GM12873 (cell line): ENCODE results near the gene CLASP2.

Experiments used
- CTCF ChIP-seq: IDR thresholded peaks from 2 replicates; pipeline ENCODE4 v1.5.1; 2012; ENCODE audit warnings: low read depth, mild to moderate bottlenecking, moderate library complexity, low read length, control low read depth; ENCODE audit not compliant: insufficient read depth; ENCODE audit errors: missing control alignments

CLASP2 gene

DNA sequence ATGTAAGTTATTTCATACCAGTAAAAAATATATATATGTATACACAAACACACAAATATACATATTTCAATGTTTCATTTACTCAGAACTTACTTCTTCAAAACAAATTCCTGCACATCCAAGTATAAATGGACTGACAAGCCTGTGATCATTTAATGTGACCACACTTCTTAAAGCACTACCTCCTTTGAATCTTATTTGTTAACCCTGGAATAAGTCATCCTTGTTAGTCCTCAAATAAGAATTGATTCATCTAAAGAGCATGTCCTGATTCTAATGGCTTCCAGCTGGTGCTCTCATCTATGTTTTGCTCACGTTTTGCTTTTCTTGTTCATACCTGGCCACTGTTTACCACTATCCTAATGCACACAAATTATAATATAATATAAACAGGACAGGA is 173.9 kb downstream of the CLASP2 start:
- no peak for TF ChIP-seq CTCF

DNA sequence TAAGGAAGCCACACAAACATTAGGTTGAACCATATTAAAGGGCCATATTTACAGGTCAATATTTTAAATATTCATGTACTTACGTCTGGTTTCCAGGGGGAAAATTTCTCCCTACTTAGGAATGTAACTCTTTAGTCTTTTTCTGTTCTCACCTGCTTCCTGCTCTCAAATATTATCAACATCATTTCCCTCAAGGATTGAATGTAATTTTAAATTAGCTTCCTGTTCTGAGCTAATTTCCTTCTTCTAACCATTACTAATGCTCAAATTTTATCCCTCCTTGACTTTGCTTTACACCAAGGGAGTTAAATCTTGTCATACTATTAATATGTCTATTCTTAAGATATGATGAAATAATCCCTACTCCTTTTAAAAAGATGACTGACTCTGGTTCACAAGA is 174.5 kb downstream of the CLASP2 start:
- TF ChIP-seq CTCF: no peak

GRCh38 chr3:33541918-33542317 is 176.1 kb downstream of the CLASP2 start:
- TF ChIP-seq CTCF: no peak

DNA sequence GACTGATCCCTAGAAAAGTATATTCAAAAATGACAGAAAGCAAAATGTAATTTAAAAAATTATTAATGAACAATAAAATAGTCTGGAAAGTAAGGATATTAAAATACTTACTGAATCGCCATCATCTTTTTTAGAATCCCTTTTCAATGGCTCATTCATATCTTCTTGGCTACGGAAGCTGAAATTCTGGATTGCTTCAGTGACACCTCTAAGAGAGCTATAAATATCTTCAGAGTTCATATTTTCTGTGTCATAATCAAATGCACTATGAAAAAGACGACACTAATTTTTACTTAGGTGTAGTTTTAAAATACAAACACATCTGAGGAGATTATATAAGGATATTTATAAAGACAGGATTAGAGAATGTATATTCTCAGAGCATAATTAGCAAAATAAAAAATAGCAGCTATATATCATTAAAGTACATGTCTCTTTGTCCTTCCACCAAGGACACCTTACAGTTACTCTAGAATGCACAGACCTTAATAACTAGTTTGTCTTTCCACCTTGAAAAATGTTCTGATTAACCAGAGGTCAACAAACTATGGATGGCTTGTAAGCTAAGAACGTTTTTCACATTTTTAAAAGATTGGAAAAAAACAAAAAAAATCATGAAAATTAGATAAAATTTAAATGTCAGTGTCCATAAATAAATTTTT is 179.2 kb downstream of the CLASP2 start:
- TF ChIP-seq CTCF: no peak

DNA sequence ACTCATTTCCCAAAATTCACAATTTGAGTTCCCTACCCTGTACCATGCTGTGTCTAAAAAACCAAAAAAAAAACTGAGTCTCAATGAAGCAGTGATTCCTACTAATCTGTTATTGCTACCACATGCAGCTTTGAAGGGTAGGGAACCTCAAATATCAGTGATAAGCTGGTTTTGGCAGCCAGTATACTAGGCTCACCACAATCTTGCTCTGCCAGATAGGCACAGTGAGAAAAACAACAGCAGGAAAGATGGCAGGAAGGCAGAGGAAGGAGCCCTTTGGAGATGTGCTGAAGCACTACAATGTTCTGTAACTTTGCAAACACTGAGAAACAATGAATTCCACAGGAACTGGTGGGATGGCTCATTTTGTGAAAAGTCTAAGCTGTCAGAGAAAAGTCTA is 180.9 kb downstream of the CLASP2 start:
- TF ChIP-seq CTCF: no peak

GRCh38 chr3:33526787-33527186 is 191.3 kb downstream of the CLASP2 start:
- no peak for TF ChIP-seq CTCF

- TF ChIP-seq CTCF: no peak
These were observed 192.8 kb downstream of the CLASP2 start for GRCh38 chr3:33525232-33525631.

DNA sequence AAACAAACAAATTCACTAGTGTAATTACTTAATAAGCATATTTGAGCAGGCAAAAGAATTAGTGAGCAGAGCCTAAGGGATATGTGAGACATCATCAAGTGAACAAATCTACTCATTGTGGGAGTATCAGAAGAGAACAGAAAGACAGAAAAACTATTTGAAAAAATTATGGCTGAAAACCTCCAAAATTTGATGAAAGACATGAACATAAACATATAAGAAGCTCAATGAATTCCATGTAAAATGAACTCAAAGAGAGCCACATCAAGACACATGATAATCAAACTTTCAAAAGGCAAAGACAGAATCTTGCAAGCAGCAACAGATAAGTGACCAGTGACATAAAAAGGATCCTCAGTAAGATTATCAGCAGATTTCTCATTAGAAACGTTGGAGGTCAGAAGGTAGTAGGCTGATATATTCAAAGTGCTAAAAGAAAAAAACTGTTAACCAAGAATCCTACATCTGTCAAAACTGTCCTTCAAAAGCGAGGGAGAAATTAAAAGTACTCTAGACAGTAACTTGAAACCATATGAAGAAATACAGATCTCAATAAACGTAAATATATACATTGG is 194.9 kb downstream of the CLASP2 start:
- no peak for TF ChIP-seq CTCF
